ENCODE measurements around the gene MRPL24.

Gene MRPL24

GRCh38 chr1:156698995-156699394, 41.9 kb downstream of the MRPL24 start:
- no peaks in the 10 kb centered on the region for H3K79me2 ChIP-seq (ENCODE audit: low read length)
- H3K9ac ChIP-seq (ENCODE audit: low read length), result no peak overlapping the region

GRCh38 chr1:156697481-156697880, 43.4 kb downstream of the MRPL24 start:
- Histone ChIP-seq H3K79me2 (ENCODE audit: low read length) (no peaks in the 10 kb centered on the region), H3K4me3 (ENCODE audit: low read length) (no peak overlapping the region), H3K27me3 (ENCODE audit: low read depth, low read length) (peaks cover 21% of the 10 kb centered on the region), H3K36me3 (replicated peaks; ENCODE audit: low read depth, low read length) (no peaks in the 10 kb centered on the region), H3K27ac (ENCODE audit: low read length) (no peak overlapping the region), H3K4me1 (ENCODE audit: low read length) (peaks cover 6% of the 10 kb centered on the region; the same call in 1 of the 2 replicates), H3K4me2 (ENCODE audit: low read length) (no peak overlapping the region), H3K9me3 (ENCODE audit: insufficient read depth, low read length) (no peaks in the 10 kb centered on the region), H3K9ac (ENCODE audit: low read length) (no peak overlapping the region), H2AFZ (ENCODE audit: low read depth, low read length) (no peak overlapping the region), H4K20me1 (ENCODE audit: insufficient read depth, low read length) (no peaks in the 10 kb centered on the region)
- TF ChIP-seq CTCF (IDR thresholded peaks at IDR 0.05; ENCODE audit: low read depth, low read length), result no peak

More at GRCh38 chr1:156698995-156699394, 41.9 kb downstream of the MRPL24 start:
- Histone ChIP-seq H4K20me1 (ENCODE audit: insufficient read depth, low read length) (no peaks in the 10 kb centered on the region), H3K4me3 (ENCODE audit: low read length) (no peak overlapping the region), H3K27ac (ENCODE audit: low read length) (no peak overlapping the region), H3K4me2 (ENCODE audit: low read length) (no peak overlapping the region), H3K27me3 (ENCODE audit: low read depth, low read length) (peaks cover 14% of the 10 kb centered on the region), H3K4me1 (ENCODE audit: low read length) (no peaks in the 10 kb centered on the region), H3K36me3 (replicated peaks; ENCODE audit: low read depth, low read length) (no peaks in the 10 kb centered on the region), H3K9me3 (ENCODE audit: insufficient read depth, low read length) (no peaks in the 10 kb centered on the region), H2AFZ (ENCODE audit: low read depth, low read length) (no peak overlapping the region)
- TF ChIP-seq CTCF (IDR thresholded peaks at IDR 0.05; ENCODE audit: low read depth, low read length) (no peak), EZH2phosphoT487 (IDR thresholded peaks at IDR 0.05; ENCODE audit: low read depth) (no peak)

- no peaks in the 10 kb centered on the region for H3K36me3 ChIP-seq (replicated peaks; ENCODE audit: low read depth, low read length)
- peaks cover 28% of the 10 kb centered on the region for H3K27me3 ChIP-seq (ENCODE audit: low read depth, low read length)
- TF ChIP-seq EZH2phosphoT487 (IDR thresholded peaks at IDR 0.05; ENCODE audit: low read depth), result no peak
- TF ChIP-seq CTCF (IDR thresholded peaks at IDR 0.05; ENCODE audit: low read depth, low read length), result no peak
- no peak overlapping the region for H2AFZ ChIP-seq (ENCODE audit: low read depth, low read length)
- no peak overlapping the region for H3K9ac ChIP-seq (ENCODE audit: low read length)
- no peaks in the 10 kb centered on the region for H3K9me3 ChIP-seq (ENCODE audit: insufficient read depth, low read length)
- H3K4me1 ChIP-seq (ENCODE audit: low read length), result peaks cover 6% of the 10 kb centered on the region; the same call in 1 of the 2 replicates
- H3K4me3 ChIP-seq (ENCODE audit: low read length), result no peak overlapping the region
- H3K4me2 ChIP-seq (ENCODE audit: low read length), result no peak overlapping the region
- H3K79me2 ChIP-seq (ENCODE audit: low read length), result no peaks in the 10 kb centered on the region
- H4K20me1 ChIP-seq (ENCODE audit: insufficient read depth, low read length), result no peaks in the 10 kb centered on the region
- no peak overlapping the region for H3K27ac ChIP-seq (ENCODE audit: low read length)
These were observed 44.1 kb downstream of the MRPL24 start for GRCh38 chr1:156696755-156697154.

- Histone ChIP-seq H3K4me1 (ENCODE audit: low read length) (peaks cover 6% of the 10 kb centered on the region; the same call in 1 of the 2 replicates), H3K9me3 (ENCODE audit: insufficient read depth, low read length) (no peaks in the 10 kb centered on the region), H3K4me3 (ENCODE audit: low read length) (no peak overlapping the region), H4K20me1 (ENCODE audit: insufficient read depth, low read length) (no peaks in the 10 kb centered on the region), H3K79me2 (ENCODE audit: low read length) (no peaks in the 10 kb centered on the region), H3K4me2 (ENCODE audit: low read length) (no peak overlapping the region), H2AFZ (ENCODE audit: low read depth, low read length) (no peak overlapping the region), H3K9ac (ENCODE audit: low read length) (no peak overlapping the region), H3K27me3 (ENCODE audit: low read depth, low read length) (peaks cover 44% of the 10 kb centered on the region), H3K27ac (ENCODE audit: low read length) (no peak overlapping the region), H3K36me3 (replicated peaks; ENCODE audit: low read depth, low read length) (no peaks in the 10 kb centered on the region)
- no peak for TF ChIP-seq EZH2phosphoT487 (IDR thresholded peaks at IDR 0.05; ENCODE audit: low read depth)
- TF ChIP-seq CTCF (IDR thresholded peaks at IDR 0.05; ENCODE audit: low read depth, low read length), result no peak
These were observed 46.3 kb downstream of the MRPL24 start for GRCh38 chr1:156694690-156694962.
